K562 (cell line): Measurements from ENCODE around the gene ZNF140. TPM values are rescaled to one million over a fixed set of nuclear protein-coding genes. Genes with fewer than 3 reads are reported as not detected.

Experiments
- ATAC-seq: fragments of 200-7000 bp; cut with Tn5 transposase; 3 replicates; pipeline ENCODE4 v1.9.1; 2020; ENCODE audit warnings: moderate library complexity
- BruUV-seq: library from RNA; stranded (reverse); fragments of 400-500 nt; replicated peaks from 2 replicates; lab custom pipeline; 2021; lab: Mats Ljungman, UMichigan
- CTCF ChIA-PET: fragments of 300-600 bp; formaldehyde crosslinking; extraction: SDS; loops from one replicate; lab custom pipeline; 2021; ENCODE audit warnings: low intra/inter-chr PET ratio; lab: Yijun Ruan, JAX
- POLR2A ChIA-PET: fragments of 300-600, 350-650 bp; sonication (Branson Sonifier 250); formaldehyde crosslinking; extraction: SDS; loops from one replicate; lab custom pipeline; 2021; ENCODE audit warnings: antibody characterized with exemption, inconsistent platforms; lab: Yijun Ruan, JAX
- DNase-seq, 4 experiments: peaks; one replicate each; pipeline versions ENCODE4 v3.0.0 to v3.0.0-alpha.2; 2011 to 2018; ENCODE audit warnings: low spot score in 3 of 4, mixed read lengths in 3 of 4; ENCODE audit errors: extremely low read depth in 1 of 4
- FAIRE-seq: peaks from 2 replicates; lab custom pipeline; 2011; peaks lifted over from hg19 to GRCh38; lab: Jason Lieb, UNC
- H2AFZ ChIP-seq: 2 replicates; pipeline ENCODE4 v1.6.0; 2011; ENCODE audit warnings: low read depth, low read length, control low read depth, inconsistent platforms
- H3K27ac ChIP-seq: fragments of 200-600 bp; 3 replicates; pipeline ENCODE4 v1.8.0; 2011; ENCODE audit warnings: low read depth, mild to moderate bottlenecking, control low read depth, inconsistent platforms, low read length, moderate library complexity, mixed read lengths; ENCODE audit errors: extremely low read depth
- H3K27me3 ChIP-seq, 2 experiments: fragments of 300-600 bp in 1 of 2; 2 replicates in 1 of 2; 3 replicates in 1 of 2; pipeline versions ENCODE4 v1.6.0 to v1.8.0; 2011; ENCODE audit warnings: inconsistent platforms in 2 of 2, low read length in 2 of 2, mild to moderate bottlenecking in 1 of 2, mixed read lengths in 1 of 2, moderate library complexity in 1 of 2; ENCODE audit not compliant: control insufficient read depth in 2 of 2, insufficient read depth in 2 of 2
- H3K36me3 ChIP-seq: fragments of 300-600 bp; 3 replicates; pipeline ENCODE4 v1.8.0; 2011; ENCODE audit warnings: mild to moderate bottlenecking, low read length, inconsistent platforms; ENCODE audit not compliant: control insufficient read depth, insufficient read depth
- H3K4me1 ChIP-seq, 2 experiments: fragments of 200-600 bp in 1 of 2; replicated peaks in 1 of 2; 2 replicates in 1 of 2; 3 replicates in 1 of 2; pipeline versions ENCODE4 v1.5.1 to v1.8.0; 2011; ENCODE audit warnings: inconsistent platforms in 2 of 2, low read length in 2 of 2, mild to moderate bottlenecking in 1 of 2, mixed read lengths in 1 of 2, moderate library complexity in 1 of 2; ENCODE audit not compliant: control insufficient read depth in 2 of 2, insufficient read depth in 2 of 2
- H3K4me2 ChIP-seq: 2 replicates; pipeline ENCODE4 v1.6.1; 2011; ENCODE audit warnings: low read length, control low read depth, inconsistent platforms, mixed read lengths; ENCODE audit not compliant: insufficient read depth
- H3K4me3 ChIP-seq: fragments of 200-600 bp; sonication (generic), shearing (Covaris generic); 2 replicates; pipeline ENCODE4 v1.5.1; 2016; ENCODE audit warnings: control low read depth, inconsistent platforms
- H3K79me2 ChIP-seq: fragments of 200-600 bp; 3 replicates; pipeline ENCODE4 v1.8.0; 2011; ENCODE audit warnings: low read length, inconsistent platforms; ENCODE audit not compliant: control insufficient read depth, insufficient read depth
- H3K9ac ChIP-seq, 2 experiments: 2 replicates each; pipeline versions ENCODE4 v1.6.0 to v1.6.1; 2011; ENCODE audit warnings: low read depth in 2 of 2, low read length in 2 of 2, control low read depth in 1 of 2, inconsistent platforms in 1 of 2, mild to moderate bottlenecking in 1 of 2, mixed read lengths in 1 of 2; ENCODE audit not compliant: insufficient read depth in 1 of 2
- H3K9me1 ChIP-seq: one replicate; pipeline ENCODE4 v1.6.0; 2011; ENCODE audit warnings: inconsistent platforms, mild to moderate bottlenecking, low read length, moderate library complexity; ENCODE audit not compliant: control insufficient read depth, insufficient read depth
- H3K9me3 ChIP-seq: replicated peaks from 2 replicates; pipeline ENCODE4 v1.5.1; 2011; ENCODE audit warnings: low read depth, low read length, inconsistent platforms; ENCODE audit not compliant: control insufficient read depth, insufficient read depth
- H4K20me1 ChIP-seq: replicated peaks from 2 replicates; pipeline ENCODE4 v1.6.1; 2011; ENCODE audit warnings: low read length, inconsistent platforms, mixed read lengths; ENCODE audit not compliant: control insufficient read depth, insufficient read depth
- CBX2 ChIP-seq: fragments of 200-600 bp; sonication (generic); IDR thresholded peaks from one replicate; pipeline ENCODE4 v1.6.1; 2012; ENCODE audit warnings: mild to moderate bottlenecking, low read length, inconsistent platforms; ENCODE audit not compliant: insufficient read depth, poor library complexity, severe bottlenecking
- ETV6 ChIP-seq, 3 experiments: fragments of 150-350 bp in 1 of 3; sonication (generic) in 1 of 3; formaldehyde crosslinking in 1 of 3; IDR thresholded peaks; 2 replicates each; pipeline versions ENCODE4 v1.6.1 to v1.8.0; 2014 to 2022; ENCODE audit warnings: borderline replicate concordance in 2 of 3, low read depth in 2 of 3, antibody characterized with exemption in 1 of 3, low read length in 1 of 3, mild to moderate bottlenecking in 1 of 3, missing genetic modification reagents in 1 of 3
- MYNN ChIP-seq, 2 experiments: sonication (generic); formaldehyde crosslinking in 1 of 2; IDR thresholded peaks; 2 replicates each; pipeline versions ENCODE4 v1.5.0 to v1.6.1; 2016 to 2020; ENCODE audit warnings: antibody characterized with exemption in 1 of 2, missing genetic modification reagents in 1 of 2
- NFXL1 ChIP-seq: fragments of 450-650 bp; formaldehyde crosslinking; IDR thresholded peaks from 2 replicates; pipeline ENCODE4 v1.4.0; 2021; ENCODE audit warnings: mild to moderate bottlenecking
- SETDB1 ChIP-seq: IDR thresholded peaks from one replicate; pipeline ENCODE4 v1.6.1; 2012; ENCODE audit warnings: low read length, control low read depth, inconsistent platforms
- ZZZ3 ChIP-seq: fragments of 450-650 bp; IDR thresholded peaks from 2 replicates; pipeline ENCODE4 v1.6.1; 2016; ENCODE audit warnings: antibody characterized with exemption, mild to moderate bottlenecking, moderate library complexity
- WGBS: fragments of 100-300 bp; shearing (Covaris generic); methylation state at CpG from one replicate; pipeline ENCODE4 v1.1.6; 2016; ENCODE audit warnings: low coverage, mixed read lengths; ENCODE audit not compliant: insufficient coverage; ENCODE audit errors: missing lambda C conversion rate; 5-methylcytosine and 5-hydroxymethylcytosine counted together
- in situ Hi-C: fragments of 300-500 bp; cut with MboI; formaldehyde crosslinking; loops from 4 replicates; pipeline ENCODE4 v1.15.0; 2018; ENCODE audit warnings: inconsistent platforms, mixed read lengths
- intact Hi-C: fragments of 100-400 bp; cut with micrococcal nuclease; formaldehyde crosslinking; loops from 2 replicates; pipeline ENCODE4 v1.14.2; 2022
- polyA plus RNA-seq, 8 experiments: library from polyadenylated mRNA; depleted of rRNA in 4 of 8; stranded (reverse) in 5 of 8; unstranded in 3 of 8; fragments of >200 nt; fragmentation: Nextera tagmentation in 2 of 8; fragmentation: Illumina TruSeq in 1 of 8; extraction: Ambion mirVana in 2 of 8; extraction: Trizol in 1 of 8; gene quantifications; 2 replicates each; pipeline versions ENCODE4 v1.2.1 to v1.2.3, GENCODE V29; 2011 to 2014; ENCODE audit warnings: inconsistent platforms in 1 of 8, missing spikeins in 1 of 8
- total RNA-seq, 7 experiments: library from RNA; depleted of rRNA in 6 of 7; stranded (reverse); fragments of >200 nt in 6 of 7; fragmentation: Illumina TruSeq in 2 of 7; extraction: Trizol in 2 of 7; gene quantifications; 2 replicates each; pipeline versions ENCODE4 v1.2.1 to v1.2.3, GENCODE V29; 2011 to 2021; ENCODE audit warnings: low replicate concordance in 1 of 7

Gene ZNF140
- total and polyA plus RNA-seq, 9 of the 15 experiments (the other 6 are each of a cell fraction or from before 2014, with no cell fraction given): 1.6 to 10.9 (median 5.3) TPM

DNA sequence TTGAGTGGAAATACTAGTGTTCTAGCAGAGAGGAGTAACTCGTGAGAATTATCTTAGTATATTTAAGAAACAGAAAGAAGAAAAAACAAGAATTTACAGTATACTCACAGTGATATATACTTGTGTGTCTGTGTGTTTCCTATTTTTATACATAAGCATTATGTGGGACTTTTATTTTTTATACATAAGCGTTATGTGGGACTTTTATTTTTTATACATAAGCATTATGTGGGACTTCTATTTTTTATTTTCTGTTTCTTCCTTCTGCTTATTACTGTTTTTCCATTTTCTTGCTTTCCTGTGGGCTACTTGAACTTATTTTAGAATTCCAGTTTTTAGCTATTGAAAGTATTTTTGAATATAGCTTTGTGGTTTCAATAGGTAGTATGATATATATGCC is 6.9 kb upstream of the ZNF140 start:
- FAIRE-seq (no peak), ATAC-seq (no peak), DNase-seq (no peak)
- no peak overlapping the region for H3K4me3 ChIP-seq
- intact Hi-C loops: no loop called here
- ChIA-PET POLR2A (no interaction called here), CTCF (no interaction called here)
- H3K4me1 ChIP-seq: no peaks in the 10 kb centered on the region
- no peaks in the 10 kb centered on the region for H3K79me2 ChIP-seq
- H4K20me1 ChIP-seq: no peaks in the 10 kb centered on the region
- WGBS: 5% methylated on average over 2 of the region's 2 CpGs
- no peak overlapping the region for H3K4me2 ChIP-seq
- H3K9ac ChIP-seq: no peak overlapping the region
- H3K27ac ChIP-seq: no peak overlapping the region
- no TSS peak for BruUV-seq
- H3K9me1 ChIP-seq: no peaks in the 10 kb centered on the region
- H2AFZ ChIP-seq: no peak overlapping the region
- H3K36me3 ChIP-seq: no peaks in the 10 kb centered on the region
- in situ Hi-C loops: no loop called here
- peaks cover 3% of the 10 kb centered on the region; the same call in 1 of the 2 replicates for H3K9me3 ChIP-seq
- H3K27me3 ChIP-seq: no peaks in the 10 kb centered on the region
- peak; percentile 65; the same call in 1 of the 2 replicates for TF ChIP-seq MYNN (IDR thresholded peaks at IDR 0.05)
- TF ChIP-seq MYNN (CRISPR knock-in tag; IDR thresholded peaks at IDR 0.05): no peak
- no peak for TF ChIP-seq SETDB1
- TF ChIP-seq ZZZ3: no peak
- TF ChIP-seq ETV6 (IDR thresholded peaks at IDR 0.05; ENCODE audit: borderline replicate concordance in 1 of 2, low read depth in 2 of 2, low read length in 1 of 2): no peak
- no peak for TF ChIP-seq ETV6 (CRISPR knock-in tag; IDR thresholded peaks at IDR 0.05; ENCODE audit: borderline replicate concordance)
- no peak for TF ChIP-seq CBX2
- TF ChIP-seq NFXL1 (CRISPR knock-in tag): no peak
